CD4-positive, alpha-beta T cell treated with Interleukin-21 for 1 hour (primary cell): ENCODE measurements around the gene MXRA7.
"Not testable (repeated sequence)": the region's sequence is repeated elsewhere in the genome, so short reads cannot be mapped to it uniquely, and the experiment has no call there.

Experiments used
- DNase-seq: peaks from one replicate; pipeline ENCODE4 v3.0.0-alpha.2; 2020

Gene MXRA7

DNA sequence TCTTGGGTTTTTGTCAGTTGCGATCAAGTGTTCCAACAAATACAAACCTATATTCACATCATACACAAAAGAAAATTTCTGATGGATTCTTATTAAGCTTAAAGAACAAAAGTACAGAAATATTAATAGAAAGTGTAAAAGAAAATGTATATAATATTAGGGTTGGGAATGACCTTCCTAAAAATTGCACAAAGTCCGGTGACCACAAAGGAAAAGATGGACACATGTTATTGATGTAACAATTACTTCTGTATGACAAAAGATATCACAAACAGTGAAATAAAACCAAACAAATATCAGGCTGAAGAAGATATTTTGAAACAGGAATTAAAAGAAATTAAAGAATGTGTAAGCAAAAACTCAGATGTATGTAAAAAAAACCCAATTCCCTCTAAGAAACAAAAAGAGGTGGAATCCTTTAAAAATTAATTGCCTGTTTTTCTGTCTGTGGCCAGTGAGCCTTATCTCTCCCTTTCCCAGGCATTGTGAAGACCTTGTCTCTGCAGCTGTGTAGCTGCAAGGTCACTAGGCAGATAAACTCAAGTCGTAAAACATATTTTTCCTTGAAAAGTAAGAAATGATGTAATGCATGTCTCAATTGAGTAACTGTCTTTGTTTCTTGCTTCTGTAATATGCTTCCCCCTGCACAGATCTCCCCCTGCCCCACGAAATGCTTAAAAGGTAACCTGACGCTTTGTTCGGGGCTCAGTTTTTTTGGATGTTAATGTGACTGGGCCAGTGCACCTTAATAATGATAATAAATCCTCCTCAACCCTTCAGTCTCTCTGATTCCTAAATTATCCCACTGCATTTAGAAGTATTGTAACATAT, 70.0 kb downstream of the MXRA7 start:
- DNase-seq = no peak

- no peak for DNase-seq
Observed at GRCh38 chr17:76638263-76638662, 72.5 kb downstream of the MXRA7 start.

- not testable (repeated sequence) for DNase-seq
Observed at GRCh38 chr17:76636486-76637206, 74.1 kb downstream of the MXRA7 start.

GRCh38 chr17:76635659-76636360, 75.0 kb downstream of the MXRA7 start:
- no peak for DNase-seq

DNA sequence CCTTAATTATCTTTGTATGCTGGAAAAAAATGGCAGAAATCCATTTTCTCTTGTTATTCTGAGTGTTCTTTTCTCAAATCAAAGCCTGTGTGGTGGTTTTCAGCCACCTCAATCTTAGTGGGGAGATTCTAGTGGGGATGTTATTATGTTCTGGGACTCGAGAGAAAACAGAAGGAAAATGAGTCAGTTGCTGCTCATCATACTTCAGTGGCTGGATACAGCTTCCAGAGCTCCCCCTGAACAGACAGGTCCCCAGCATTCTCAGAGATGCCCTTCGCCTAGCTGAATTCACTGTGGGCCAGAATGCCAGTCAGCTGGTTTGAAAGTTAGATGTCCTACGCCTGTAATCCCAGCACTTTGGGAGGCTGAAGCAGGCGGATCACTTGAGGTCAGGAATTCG, 75.7 kb downstream of the MXRA7 start:
- DNase-seq = no peak

DNA sequence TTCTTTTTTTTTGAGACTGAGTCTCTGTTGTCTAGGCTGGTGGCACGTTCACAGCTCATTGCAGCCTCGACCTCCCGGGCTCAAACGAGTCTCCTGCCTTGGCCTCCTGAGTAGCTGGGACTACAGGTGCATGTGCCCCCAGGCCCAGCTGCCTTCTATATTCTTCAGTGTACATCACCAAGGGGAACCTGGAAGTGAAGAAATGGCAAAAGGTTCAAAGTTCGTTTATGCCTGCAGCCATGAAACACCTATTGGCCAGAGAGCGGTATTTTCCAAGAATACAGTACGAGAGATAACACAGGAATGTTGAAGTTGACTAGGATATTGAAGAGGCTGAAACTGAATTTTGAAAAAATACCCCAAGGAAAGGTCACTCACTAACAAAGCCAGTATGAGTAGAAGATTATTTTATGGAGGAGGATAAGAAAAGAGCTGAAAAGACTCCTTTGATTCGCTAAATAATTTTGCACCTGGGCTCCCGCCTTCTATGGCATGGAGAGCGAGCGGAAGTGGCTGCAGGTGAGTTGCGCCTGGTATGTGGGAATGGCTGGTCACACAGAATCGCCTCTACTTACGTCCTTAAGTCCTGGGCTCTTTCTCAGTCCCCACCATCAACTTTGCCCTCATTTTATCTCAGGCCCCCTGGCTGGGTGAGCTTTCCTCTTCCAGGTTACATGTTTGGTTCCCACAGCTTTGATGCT, 77.0 kb downstream of the MXRA7 start:
- no peak for DNase-seq

DNA sequence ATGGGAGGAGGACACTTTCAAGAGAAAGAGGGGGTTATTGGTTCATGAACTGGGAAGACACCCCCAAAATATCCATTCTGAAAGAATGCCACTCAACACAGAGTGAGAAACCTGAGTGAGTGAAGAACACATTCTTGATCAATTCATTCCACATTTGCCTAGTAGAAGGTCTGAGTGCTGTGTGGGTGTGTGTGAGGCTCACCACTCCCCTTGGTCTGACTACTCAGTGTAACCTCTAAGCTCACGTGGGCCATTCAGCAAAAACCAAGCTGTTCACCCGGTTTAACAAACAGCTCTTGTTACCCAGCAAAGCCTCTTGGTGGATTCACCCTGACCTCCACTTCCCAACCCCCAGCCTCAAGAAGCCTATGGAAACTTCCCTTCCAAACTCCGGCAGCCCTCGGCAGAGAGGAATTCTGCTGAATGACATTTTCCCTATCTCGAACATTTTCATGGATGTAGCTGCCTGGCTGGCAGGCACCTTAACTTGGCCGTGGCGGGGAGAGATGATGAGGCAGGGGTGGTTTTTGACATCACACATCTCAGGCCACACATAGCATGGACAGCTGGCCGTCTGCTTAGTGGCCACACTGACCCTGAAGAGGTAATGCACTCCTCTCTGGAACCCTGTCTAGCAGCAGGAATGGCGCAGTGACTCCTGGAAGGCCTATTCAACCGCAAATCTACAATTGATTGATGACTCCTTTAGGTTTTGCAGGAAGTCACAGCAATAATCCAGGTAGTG, 78.8 kb downstream of the MXRA7 start:
- DNase-seq = no peak

- DNase-seq = no peak
Observed at GRCh38 chr17:76630151-76630550, 80.6 kb downstream of the MXRA7 start.
